ENCODE measurements around the gene BMERB1.

Gene BMERB1

GRCh38 chr16:15490123-15490711 is 55.8 kb downstream of the BMERB1 start:
- no peak for FAIRE-seq
- TF ChIP-seq POLR2A (IDR thresholded peaks at IDR 0.05; ENCODE audit: low read depth, low read length) = no peak
- DNase-seq (ENCODE audit: insufficient read length, low spot score) = no peak

DNA sequence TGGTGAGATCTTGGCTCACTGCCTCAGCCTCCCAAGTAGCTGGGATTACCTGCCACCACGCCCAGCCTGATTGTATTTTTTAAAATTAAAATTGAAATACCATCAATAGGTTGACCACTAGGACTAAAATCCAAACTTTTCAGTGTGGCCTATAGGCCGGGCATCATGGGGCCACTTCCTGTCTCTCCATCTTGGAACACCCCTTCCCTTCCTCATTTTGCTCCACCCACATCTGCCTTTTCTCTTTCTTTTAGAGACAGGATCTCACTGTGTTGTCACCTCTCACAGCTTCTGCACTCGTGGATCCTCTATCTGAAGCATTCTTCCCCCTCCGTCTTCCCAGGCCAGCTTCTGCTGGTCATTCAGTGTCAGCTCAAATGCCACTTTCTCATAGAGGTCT is 57.0 kb downstream of the BMERB1 start:
- DNase-seq (ENCODE audit: insufficient read length, low spot score) (no peak), FAIRE-seq (no peak)
- TF ChIP-seq POLR2A (IDR thresholded peaks at IDR 0.05; ENCODE audit: low read depth, low read length) = no peak

GRCh38 chr16:15492091-15492740 is 57.8 kb downstream of the BMERB1 start:
- FAIRE-seq (no peak), DNase-seq (ENCODE audit: insufficient read length, low spot score) (no peak)
- TF ChIP-seq POLR2A (IDR thresholded peaks at IDR 0.05; ENCODE audit: low read depth, low read length) = no peak

- FAIRE-seq (no peak), DNase-seq (ENCODE audit: insufficient read length, low spot score) (no peak)
- no peak for TF ChIP-seq POLR2A (IDR thresholded peaks at IDR 0.05; ENCODE audit: low read depth, low read length)
Observed at GRCh38 chr16:15493466-15494180, 59.2 kb downstream of the BMERB1 start.

- no peak for DNase-seq (ENCODE audit: insufficient read length, low spot score)
- TF ChIP-seq POLR2A (IDR thresholded peaks at IDR 0.05; ENCODE audit: low read depth, low read length) = no peak
- FAIRE-seq = no peak
Observed at GRCh38 chr16:15494236-15494635, 59.8 kb downstream of the BMERB1 start.

- TF ChIP-seq POLR2A (IDR thresholded peaks at IDR 0.05; ENCODE audit: low read depth, low read length) = no peak
- no peak for DNase-seq (ENCODE audit: insufficient read length, low spot score)
- no peak for FAIRE-seq
Observed at GRCh38 chr16:15495898-15496297, 61.5 kb downstream of the BMERB1 start.

GRCh38 chr16:15498427-15499175 is 64.2 kb downstream of the BMERB1 start:
- DNase-seq (ENCODE audit: insufficient read length, low spot score) = no peak
- TF ChIP-seq POLR2A (IDR thresholded peaks at IDR 0.05; ENCODE audit: low read depth, low read length) = no peak
- FAIRE-seq = no peak

DNA sequence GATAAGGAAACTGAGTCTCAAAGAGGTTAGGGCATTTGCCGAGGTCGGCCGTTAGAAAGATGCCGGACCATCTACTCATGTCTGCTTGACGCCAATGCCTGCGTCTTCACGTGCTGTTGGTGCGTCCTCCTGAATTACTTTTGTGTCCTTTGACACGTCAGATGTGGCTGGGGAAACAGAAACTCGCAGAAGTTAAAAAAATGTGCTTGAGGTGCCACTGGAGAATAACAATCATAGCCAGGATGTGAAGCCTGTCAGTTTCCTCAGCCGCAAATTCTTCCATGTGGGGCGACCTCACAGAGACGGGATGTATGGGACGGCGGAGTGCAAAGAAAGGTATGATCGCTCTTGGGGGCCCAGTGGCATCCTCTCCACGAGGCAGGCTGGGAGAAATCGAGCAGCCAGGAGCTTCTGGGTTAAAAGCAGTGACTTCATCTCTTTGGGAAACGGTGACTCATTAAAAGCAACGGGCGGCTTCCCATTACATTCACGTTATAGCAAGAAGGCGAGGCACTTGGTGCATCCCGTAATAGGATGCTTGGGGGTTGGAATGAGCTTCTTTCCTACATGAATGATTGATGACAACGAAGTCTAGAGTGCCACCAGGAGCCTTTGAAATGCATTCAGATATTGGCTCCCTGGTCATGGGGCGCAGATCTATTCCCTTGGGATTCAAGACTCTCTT is 67.8 kb downstream of the BMERB1 start:
- DNase-seq (ENCODE audit: insufficient read length, low spot score) (peak; percentile 81), FAIRE-seq (peak; percentile 84)
- TF ChIP-seq POLR2A (IDR thresholded peaks at IDR 0.05; ENCODE audit: low read depth, low read length) = no peak

GRCh38 chr16:15506441-15506840 is 72.1 kb downstream of the BMERB1 start:
- FAIRE-seq (no peak), DNase-seq (ENCODE audit: insufficient read length, low spot score) (no peak)
- TF ChIP-seq POLR2A (IDR thresholded peaks at IDR 0.05; ENCODE audit: low read depth, low read length) = no peak

GRCh38 chr16:15507301-15507958 is 73.0 kb downstream of the BMERB1 start:
- no peak for FAIRE-seq
- DNase-seq (ENCODE audit: insufficient read length, low spot score) = no peak

DNA sequence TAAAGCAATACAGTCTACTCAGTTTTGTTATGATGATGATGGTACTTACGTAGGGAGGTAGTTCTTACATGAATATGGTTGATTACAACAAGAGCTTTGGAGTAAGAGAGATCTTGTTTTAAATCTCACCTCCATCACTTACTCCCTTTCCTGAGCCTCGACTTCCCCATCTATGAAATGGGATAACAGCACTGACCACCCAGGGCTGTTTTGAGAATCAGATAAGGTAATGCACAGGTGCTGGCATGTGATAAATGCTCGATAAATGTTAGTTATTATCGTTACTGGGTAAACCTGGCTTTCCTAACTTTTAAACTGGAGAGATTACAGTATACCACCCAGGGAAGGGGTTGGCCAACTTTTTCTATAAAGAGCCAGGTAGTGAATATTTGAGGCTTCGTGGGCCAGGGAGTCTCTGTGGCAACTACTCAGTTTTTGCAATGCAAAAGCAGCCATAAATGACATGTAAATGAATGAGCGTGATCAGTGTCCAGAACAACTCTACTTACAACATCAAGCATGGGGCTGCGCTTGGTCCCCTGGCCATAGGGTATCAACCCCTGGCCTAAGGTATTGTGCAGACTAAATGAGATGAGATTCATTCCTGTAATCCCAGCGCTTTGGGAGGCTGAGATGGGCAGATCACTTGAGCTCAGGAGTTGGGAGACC is 73.7 kb downstream of the BMERB1 start:
- DNase-seq (ENCODE audit: insufficient read length, low spot score) = no peak
- no peak for TF ChIP-seq POLR2A (IDR thresholded peaks at IDR 0.05; ENCODE audit: low read depth, low read length)
- no peak for FAIRE-seq

More at GRCh38 chr16:15507301-15507958, 73.0 kb downstream of the BMERB1 start:
- TF ChIP-seq POLR2A (IDR thresholded peaks at IDR 0.05; ENCODE audit: low read depth, low read length) = no peak

- DNase-seq (ENCODE audit: insufficient read length, low spot score) (no peak), FAIRE-seq (no peak)
- TF ChIP-seq POLR2A (IDR thresholded peaks at IDR 0.05; ENCODE audit: low read depth, low read length) = no peak
Observed at GRCh38 chr16:15509051-15509592, 74.7 kb downstream of the BMERB1 start.

Data from H54 (cell line).